IMR-90 (cell line): ENCODE results near the gene TMCC1. TPM values are rescaled to one million over a fixed set of nuclear protein-coding genes. Genes with fewer than 3 reads are reported as not detected.

Experiments
- ATAC-seq: fragments of 200-7000 bp; cut with Tn5 transposase; 2 replicates; pipeline ENCODE4 v1.9.1; 2020; ENCODE audit warnings: low read depth, mild to moderate bottlenecking, moderate library complexity
- BruUV-seq: library from RNA; stranded (reverse); fragments of 400-500 nt; replicated peaks from 2 replicates; lab custom pipeline; 2021; lab: Mats Ljungman, UMichigan
- CTCF ChIA-PET: fragments of 300-600 bp; formaldehyde crosslinking; extraction: SDS; loops from one replicate; lab custom pipeline; 2021; ENCODE audit warnings: antibody characterized with exemption; lab: Yijun Ruan, JAX
- POLR2A ChIA-PET: fragments of 300-600 bp; sonication (Branson Sonifier 250); formaldehyde crosslinking; loops from one replicate; lab custom pipeline; 2022; ENCODE audit warnings: antibody characterized with exemption; ENCODE audit not compliant: unreplicated experiment; lab: Charles Lee
- DNase-seq: peaks from one replicate; pipeline ENCODE4 v3.0.0; 2013
- H2AFZ ChIP-seq: replicated peaks from 2 replicates; pipeline ENCODE3; 2013; ENCODE audit warnings: low read length, mild to moderate bottlenecking; ENCODE audit not compliant: poor library complexity
- H2AK5ac ChIP-seq: 2 replicates; pipeline ENCODE4 v1.6.1; 2013; ENCODE audit warnings: low read depth, low read length, inconsistent platforms
- H2AK9ac ChIP-seq: replicated peaks from 2 replicates; pipeline ENCODE3; 2013; ENCODE audit warnings: mild to moderate bottlenecking, low read depth, low read length, moderate library complexity; ENCODE audit not compliant: poor library complexity
- H2BK120ac ChIP-seq: 2 replicates; pipeline ENCODE4 v1.6.1; 2013; ENCODE audit warnings: low read depth, low read length, inconsistent platforms
- H2BK15ac ChIP-seq: 3 replicates; pipeline ENCODE4 v1.6.1; 2013; ENCODE audit warnings: low read depth, low read length, inconsistent platforms
- H2BK20ac ChIP-seq: 2 replicates; pipeline ENCODE4 v1.6.1; 2013; ENCODE audit warnings: low read depth, mild to moderate bottlenecking, inconsistent platforms, low read length, moderate library complexity
- H2BK5ac ChIP-seq: 2 replicates; pipeline ENCODE4 v1.6.1; 2013; ENCODE audit warnings: mild to moderate bottlenecking, low read depth, low read length, inconsistent platforms; ENCODE audit not compliant: poor library complexity, severe bottlenecking
- H3K14ac ChIP-seq: replicated peaks from 2 replicates; pipeline ENCODE4 v1.6.1; 2013; ENCODE audit warnings: low read depth, low read length, inconsistent platforms
- H3K18ac ChIP-seq: 2 replicates; pipeline ENCODE4 v1.6.1; 2013; ENCODE audit warnings: low read depth, low read length, control low read depth
- H3K23ac ChIP-seq: 2 replicates; pipeline ENCODE4 v1.6.1; 2013; ENCODE audit warnings: low read depth, low read length, inconsistent platforms
- H3K27ac ChIP-seq: 2 replicates; pipeline ENCODE4 v1.5.1; 2013; ENCODE audit warnings: mild to moderate bottlenecking, control low read depth, low read length; ENCODE audit not compliant: insufficient read depth
- H3K27me3 ChIP-seq: 2 replicates; pipeline ENCODE4 v1.6.1; 2013; ENCODE audit warnings: low read length; ENCODE audit not compliant: control insufficient read depth, insufficient read depth
- H3K36me3 ChIP-seq: 2 replicates; pipeline ENCODE4 v1.6.1; 2013; ENCODE audit warnings: low read length, mixed read lengths; ENCODE audit not compliant: control insufficient read depth, insufficient read depth
- H3K4ac ChIP-seq: 2 replicates; pipeline ENCODE4 v1.6.1; 2013; ENCODE audit warnings: low read depth, low read length, inconsistent platforms
- H3K4me1 ChIP-seq: 2 replicates; pipeline ENCODE4 v1.6.1; 2013; ENCODE audit warnings: low read length, mixed read lengths; ENCODE audit not compliant: control insufficient read depth, insufficient read depth
- H3K4me2 ChIP-seq: 2 replicates; pipeline ENCODE4 v1.6.1; 2013; ENCODE audit warnings: low read depth, mild to moderate bottlenecking, control low read depth, low read length, moderate library complexity
- H3K4me3 ChIP-seq: 2 replicates; pipeline ENCODE4 v1.5.1; 2013; ENCODE audit warnings: low read depth, mild to moderate bottlenecking, control low read depth, low read length, moderate library complexity; ENCODE audit not compliant: insufficient read depth
- H3K56ac ChIP-seq: 2 replicates; pipeline ENCODE4 v1.6.1; 2013; ENCODE audit warnings: low read length, inconsistent platforms; ENCODE audit not compliant: insufficient read depth; ENCODE audit errors: extremely low read depth
- H3K79me1 ChIP-seq, 2 experiments: 2 replicates each; pipeline ENCODE4 v1.6.1; 2013; ENCODE audit warnings: low read length in 2 of 2, inconsistent platforms in 1 of 2, low read depth in 1 of 2
- H3K9ac ChIP-seq: 2 replicates; pipeline ENCODE4 v1.6.1; 2013; ENCODE audit warnings: low read depth, low read length, control low read depth
- H3K9me1 ChIP-seq: 2 replicates; pipeline ENCODE4 v1.6.1; 2013; ENCODE audit warnings: low read length, inconsistent platforms; ENCODE audit not compliant: insufficient read depth
- H3K9me3 ChIP-seq: 2 replicates; pipeline ENCODE4 v1.6.1; 2013; ENCODE audit warnings: low read length; ENCODE audit not compliant: control insufficient read depth, insufficient read depth
- H4K20me1 ChIP-seq: 2 replicates; pipeline ENCODE4 v1.6.1; 2013; ENCODE audit warnings: low read length, inconsistent platforms; ENCODE audit not compliant: insufficient read depth
- H4K5ac ChIP-seq: 2 replicates; pipeline ENCODE4 v1.6.1; 2013; ENCODE audit warnings: mild to moderate bottlenecking, low read depth, low read length, control low read depth
- H4K8ac ChIP-seq, 2 experiments: 2 replicates each; pipeline ENCODE4 v1.6.1; 2013; ENCODE audit warnings: low read depth in 2 of 2, low read length in 2 of 2, control low read depth in 1 of 2, inconsistent platforms in 1 of 2
- H4K91ac ChIP-seq: 2 replicates; pipeline ENCODE4 v1.6.1; 2013; ENCODE audit warnings: low read depth, low read length, inconsistent platforms; ENCODE audit not compliant: insufficient read depth
- BHLHE40 ChIP-seq: fragments of 150-350 bp; IDR thresholded peaks from 2 replicates; pipeline ENCODE4 v1.6.1; 2016; ENCODE audit warnings: mild to moderate bottlenecking, low read depth, low read length
- CEBPB ChIP-seq: IDR thresholded peaks from 2 replicates; pipeline ENCODE4 v1.6.1; 2012; ENCODE audit warnings: low read depth, low read length, improper control_type of control experiment
- CTCF ChIP-seq: conservative IDR thresholded peaks from 2 replicates; pipeline ENCODE4 v1.5.1; 2012; ENCODE audit warnings: mild to moderate bottlenecking, low read depth, low read length, improper control_type of control experiment
- MAZ ChIP-seq: IDR thresholded peaks from 2 replicates; pipeline ENCODE4 v1.6.1; 2012; ENCODE audit warnings: low read depth, mild to moderate bottlenecking, low read length, improper control_type of control experiment, moderate library complexity, borderline replicate concordance
- WGBS, 2 experiments: methylation state at CpG; one replicate each; pipeline versions ENCODE4 v1.1.5 to v1.1.7; 2013; ENCODE audit warnings: missing lambda C conversion rate in 2 of 2; ENCODE audit not compliant: insufficient read length in 1 of 2; ENCODE audit errors: extremely low coverage in 2 of 2; 5-methylcytosine and 5-hydroxymethylcytosine counted together
- dilution Hi-C: fragments of 300-500 bp; cut with HindIII; formaldehyde crosslinking; loops from one replicate; pipeline ENCODE4 v1.14.3; 2018; ENCODE audit warnings: low sequenced_read_pairs; ENCODE audit not compliant: unreplicated experiment
- in situ Hi-C: fragments of 300-500 bp; cut with MboI; formaldehyde crosslinking; loops from 3 replicates; pipeline ENCODE4 v1.14.3; 2019; ENCODE audit warnings: low sequenced_read_pairs, inconsistent platforms, mixed read lengths
- intact Hi-C: fragments of 100-400 bp; cut with micrococcal nuclease; formaldehyde crosslinking; loops from 2 replicates; pipeline ENCODE4 v1.10.0; 2022
- polyA plus RNA-seq, 3 experiments: library from polyadenylated mRNA; depleted of rRNA; stranded (reverse); fragments of >200 nt; gene quantifications; 2 replicates each; pipeline ENCODE4 v1.2.3, GENCODE V29; 2012; ENCODE audit warnings: low replicate concordance in 1 of 3
- total RNA-seq: library from RNA; depleted of rRNA; stranded (reverse); fragments of >200 nt; gene quantifications from 2 replicates; pipeline ENCODE4 v1.2.3, GENCODE V29; 2012

TMCC1 gene
- total and polyA plus RNA-seq, 2 of the 4 experiments (the other 2 are of a cell fraction): 5.0 to 7.3 TPM

- Histone ChIP-seq H3K4me1 (no peaks in the 10 kb centered on the region), H2BK5ac (no peak overlapping the region), H3K27me3 (no peaks in the 10 kb centered on the region), H4K8ac (no peak overlapping the region), H3K4me3 (no peak overlapping the region), H4K5ac (no peak overlapping the region), H3K9me1 (no peaks in the 10 kb centered on the region), H2BK20ac (no peak overlapping the region), H3K79me1 (peaks cover 0 to 5% of the 10 kb centered on the region in 2 experiments; a peak in 3 of 4 replicates), H3K14ac (no peak overlapping the region), H2AK5ac (no peak overlapping the region), H2AK9ac (no peak overlapping the region), H2BK120ac (no peak overlapping the region), H3K9me3 (no peaks in the 10 kb centered on the region), H2BK15ac (no peak overlapping the region), H3K4ac (no peak overlapping the region), H3K27ac (no peak overlapping the region), H3K56ac (no peak overlapping the region), H2AFZ (no peak overlapping the region), H4K91ac (no peak overlapping the region), H4K20me1 (no peaks in the 10 kb centered on the region), H3K36me3 (0 out of 2 replicates have a peak, but pooled peaks cover 2% of the 10 kb centered on the region), H3K23ac (no peak overlapping the region), H3K9ac (no peak overlapping the region), H3K4me2 (no peak overlapping the region), H3K18ac (no peak overlapping the region)
- TF ChIP-seq MAZ (no peak), CTCF (no peak), BHLHE40 (no peak), CEBPB (no peak)
- intact Hi-C loops: no loop called here
- in situ Hi-C loops: loop anchor here (5.0 kb wide), 2 partner anchors 170 to 330 kb away; no protein-coding TSS in a partner anchor
- no peak for ATAC-seq
- POLR2A ChIA-PET: no interaction called here
- CTCF ChIA-PET: no interaction called here
- BruUV-seq: no TSS peak
- DNase-seq: no peak
- dilution Hi-C loops: no loop called here
- no CpG with 5 or more reads among the region's 1 CpG for WGBS, 2 experiments
Observed at GRCh38 chr3:129822241-129822640, 71.3 kb downstream of the TMCC1 start.
